AG04449 (cell line): ENCODE results near the gene UBXN11.

Experiments used
- CTCF ChIA-PET: fragments of 350-600 bp; formaldehyde crosslinking; extraction: SDS; loops from one replicate; lab custom pipeline; 2021; ENCODE audit warnings: antibody characterized with exemption; lab: Yijun Ruan, JAX
- POLR2A ChIA-PET: fragments of 400-600, 350-600 bp; formaldehyde crosslinking; extraction: SDS; loops from one replicate; lab custom pipeline; 2020; ENCODE audit warnings: antibody characterized with exemption, inconsistent platforms; lab: Yijun Ruan, JAX
- DNase-seq: peaks from one replicate; pipeline ENCODE4 v3.0.0-alpha.2; 2010; ENCODE audit warnings: low read depth, low spot score
- H3K4me3 ChIP-seq: 2 replicates; pipeline ENCODE4 v1.5.1; 2011; ENCODE audit warnings: low read depth, mild to moderate bottlenecking, control low read depth, low read length
- CTCF ChIP-seq: IDR thresholded peaks from one replicate; pipeline ENCODE4 v1.5.1; 2011; ENCODE audit warnings: mild to moderate bottlenecking, moderate library complexity, low read length, control low read depth, inconsistent platforms; ENCODE audit not compliant: insufficient read depth; ENCODE audit errors: missing control alignments

Gene UBXN11

DNA sequence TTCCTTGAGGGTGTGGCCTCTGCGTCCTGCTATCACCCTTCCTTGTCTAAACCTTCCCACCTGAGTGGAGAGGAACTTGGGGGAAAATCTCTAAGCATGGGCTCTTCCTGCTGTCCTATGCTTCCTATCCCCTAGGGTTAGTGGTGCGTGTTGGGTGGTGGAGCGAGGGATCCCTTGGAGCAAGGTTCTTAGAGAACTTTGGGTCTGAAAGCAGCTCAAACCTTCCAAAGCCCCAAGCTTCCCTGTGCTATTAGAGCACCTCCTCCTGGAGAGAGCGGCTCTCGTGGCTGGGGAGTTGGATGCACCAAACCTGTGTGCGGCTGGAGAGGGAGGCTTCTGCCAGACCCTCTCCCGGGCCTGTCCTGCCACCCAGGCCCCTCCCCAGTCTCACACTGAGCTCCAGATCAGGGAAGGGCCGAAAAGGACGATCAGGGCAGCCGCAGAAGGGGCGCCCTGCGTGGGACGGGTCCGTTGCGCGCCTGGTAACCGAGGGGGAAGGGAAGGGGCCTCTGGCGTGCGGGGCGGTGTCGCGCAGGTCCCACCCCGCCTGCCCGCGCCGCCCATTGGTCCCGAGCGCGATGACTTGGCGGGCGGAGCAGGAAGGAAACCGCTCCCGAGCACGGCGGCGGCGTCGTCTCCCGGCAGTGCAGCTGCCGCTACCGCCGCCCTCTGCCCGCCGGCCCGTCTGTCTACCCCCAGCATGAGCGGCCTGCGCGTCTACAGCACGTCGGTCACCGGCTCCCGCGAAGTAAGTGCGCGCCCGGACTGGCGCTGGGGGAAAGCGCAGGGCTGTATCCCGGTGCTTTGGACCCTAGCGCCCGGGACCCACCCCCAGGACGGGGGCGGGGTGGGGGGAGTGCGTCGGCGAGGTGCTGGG, 26.7 kb downstream of the UBXN11 start, which contains the start of gene SH3BGRL3:
Gene SH3BGRL3, plus strand, starts transcription at position 631 of the 877 bp plus-strand sequence. Its CDS starts 70 bp downstream, at position 701.
- TF ChIP-seq CTCF = peak; percentile 75
- DNase-seq = no peak
- POLR2A ChIA-PET = interaction anchor here (0.7 to 1.6 kb wide), 4 partner anchors 9 to 99 kb away, joined by 3 to 6 read pairs (median 4); no protein-coding TSS in a partner anchor
- peak within 1 kb of the TSS; percentile 81 for H3K4me3 ChIP-seq
- CTCF ChIA-PET = interaction anchor here (1.0 to 10.7 kb wide), 13 partner anchors 11 to 138 kb away, joined by 3 to 179 read pairs (median 6); partner anchors contain the start of genes CD52 and CEP85

GRCh38 chr1:26278724-26279455, 27.5 kb downstream of the UBXN11 start:
- no peak for DNase-seq
- ChIA-PET POLR2A (interaction anchor here (0.7 to 1.4 kb wide), 3 partner anchors 10 to 99 kb away, joined by 3 to 6 read pairs (median 3); no protein-coding TSS in a partner anchor), CTCF (interaction anchor here (1.0 to 10.7 kb wide), 13 partner anchors 11 to 138 kb away, joined by 3 to 179 read pairs (median 6); partner anchors contain the start of genes CD52 and CEP85)
- TF ChIP-seq CTCF = no peak
- H3K4me3 ChIP-seq = peak overlapping the region; percentile 81

DNA sequence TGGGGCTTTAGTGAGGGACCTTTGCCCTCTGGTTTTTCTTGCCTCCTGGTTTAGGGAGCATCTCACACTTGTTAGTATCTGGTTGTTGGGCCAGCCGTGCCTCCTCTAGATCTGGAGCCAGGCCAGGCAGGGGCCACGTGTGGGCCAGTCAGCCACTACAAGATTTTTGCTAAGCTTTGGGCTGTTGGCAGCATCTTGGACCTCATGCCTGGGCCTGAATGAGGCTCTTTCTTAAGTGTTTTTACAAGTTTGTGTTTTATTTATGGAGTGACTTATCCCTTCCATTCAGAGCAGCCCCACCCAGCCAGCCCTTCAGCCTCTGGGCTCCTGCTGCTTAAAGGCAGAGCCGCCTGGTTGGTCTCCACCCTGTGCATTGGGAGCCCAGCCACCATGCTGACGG, 28.1 kb downstream of the UBXN11 start:
- TF ChIP-seq CTCF = no peak
- CTCF ChIA-PET = interaction anchor here (3.1 to 10.7 kb wide), 4 partner anchors 12 to 85 kb away, joined by 14 to 179 read pairs (median 26); partner anchors contain the start of genes CD52 and CEP85
- POLR2A ChIA-PET = no interaction called here
- DNase-seq = no peak
- no peak overlapping the region for H3K4me3 ChIP-seq

GRCh38 chr1:26277719-26278118, 28.7 kb downstream of the UBXN11 start:
- no peak for TF ChIP-seq CTCF
- H3K4me3 ChIP-seq = no peak overlapping the region
- CTCF ChIA-PET = interaction anchor here (3.1 to 10.7 kb wide), 5 partner anchors 13 to 86 kb away, joined by 14 to 179 read pairs (median 36); partner anchors contain the start of genes CD52 and CEP85
- POLR2A ChIA-PET = no interaction called here
- no peak for DNase-seq

GRCh38 chr1:26277261-26277661, 29.2 kb downstream of the UBXN11 start:
- DNase-seq = no peak
- TF ChIP-seq CTCF = no peak
- no peak overlapping the region for H3K4me3 ChIP-seq
- ChIA-PET POLR2A (no interaction called here), CTCF (interaction anchor here (0.6 to 10.7 kb wide), 8 partner anchors 8 to 86 kb away, joined by 3 to 179 read pairs (median 12); partner anchors contain the start of genes CD52 and CEP85)
